ENCODE results near the gene STARD13. TPM values are rescaled to one million over a fixed set of nuclear protein-coding genes. Genes with fewer than 3 reads are reported as not detected.
A peak's percentile ranks its signal among the peaks of the same experiment; 100 is the strongest.

The STARD13 gene
- total RNA-seq, 1 experiment from 2014 or later, result 9.1 TPM

DNA sequence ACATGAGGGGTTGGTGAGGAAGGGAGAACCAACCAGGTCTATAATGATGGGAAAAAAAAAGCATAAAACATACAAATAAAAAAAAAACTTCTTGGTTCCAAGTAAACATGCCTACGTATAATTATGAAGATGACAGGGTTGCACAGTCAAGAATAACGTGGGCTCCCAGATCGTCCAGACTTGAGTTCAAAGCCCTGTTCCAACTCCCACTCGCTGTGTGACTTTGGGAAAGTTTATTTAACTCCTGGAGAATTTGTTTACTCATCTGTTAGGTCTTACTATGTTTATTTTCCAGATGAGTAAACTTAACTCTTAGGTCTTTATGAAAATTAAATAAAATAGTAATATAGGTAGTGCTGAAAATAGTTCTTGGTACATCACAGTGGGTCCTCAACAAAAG lies 13.8 kb downstream of the STARD13 start:
- no TSS peak for BruUV-seq (replicated peaks)
- peaks cover 28% of the 10 kb centered on the region for H3K4me1 Mint-ChIP-seq (ENCODE audit: low read depth, unreplicated experiment)
- no peak for DNase-seq

DNA sequence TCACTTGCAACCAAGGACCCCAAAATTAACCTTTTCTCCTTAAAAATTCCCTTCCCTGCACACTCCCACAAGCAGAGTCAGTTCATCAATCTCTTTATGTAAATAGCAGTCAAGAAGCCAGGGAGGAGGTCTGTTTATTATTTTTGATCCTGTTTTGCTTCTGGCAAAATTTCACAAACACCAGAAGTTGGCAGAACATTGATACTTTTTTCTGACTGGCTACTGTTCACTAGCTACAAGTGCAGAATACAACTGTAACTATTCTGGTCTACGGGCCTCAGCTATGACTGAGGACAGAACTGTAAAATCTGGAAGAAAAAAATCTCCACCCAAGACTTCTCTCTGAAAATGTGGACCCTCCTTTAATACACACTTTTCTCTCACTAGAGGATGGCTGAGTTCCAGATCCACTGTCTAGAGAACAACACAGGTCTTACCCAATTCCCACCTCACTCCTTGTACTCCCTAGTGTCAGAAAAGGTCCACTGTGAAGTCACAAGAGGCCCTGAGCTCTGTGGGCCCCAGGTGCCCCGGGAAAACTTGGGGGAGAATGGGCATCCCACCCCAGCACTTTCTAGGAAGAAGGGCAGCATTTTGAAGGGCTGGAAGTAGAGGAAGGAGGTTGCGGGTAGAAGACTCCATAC lies 14.5 kb downstream of the STARD13 start:
- peak overlapping the region; percentile 37 for H3K27ac Mint-ChIP-seq (ENCODE audit: unreplicated experiment)
- no peaks in the 10 kb centered on the region for H3K36me3 Mint-ChIP-seq (ENCODE audit: insufficient read depth, unreplicated experiment)
- DNase-seq, result no peak
- TF ChIP-seq, protein P1, sequence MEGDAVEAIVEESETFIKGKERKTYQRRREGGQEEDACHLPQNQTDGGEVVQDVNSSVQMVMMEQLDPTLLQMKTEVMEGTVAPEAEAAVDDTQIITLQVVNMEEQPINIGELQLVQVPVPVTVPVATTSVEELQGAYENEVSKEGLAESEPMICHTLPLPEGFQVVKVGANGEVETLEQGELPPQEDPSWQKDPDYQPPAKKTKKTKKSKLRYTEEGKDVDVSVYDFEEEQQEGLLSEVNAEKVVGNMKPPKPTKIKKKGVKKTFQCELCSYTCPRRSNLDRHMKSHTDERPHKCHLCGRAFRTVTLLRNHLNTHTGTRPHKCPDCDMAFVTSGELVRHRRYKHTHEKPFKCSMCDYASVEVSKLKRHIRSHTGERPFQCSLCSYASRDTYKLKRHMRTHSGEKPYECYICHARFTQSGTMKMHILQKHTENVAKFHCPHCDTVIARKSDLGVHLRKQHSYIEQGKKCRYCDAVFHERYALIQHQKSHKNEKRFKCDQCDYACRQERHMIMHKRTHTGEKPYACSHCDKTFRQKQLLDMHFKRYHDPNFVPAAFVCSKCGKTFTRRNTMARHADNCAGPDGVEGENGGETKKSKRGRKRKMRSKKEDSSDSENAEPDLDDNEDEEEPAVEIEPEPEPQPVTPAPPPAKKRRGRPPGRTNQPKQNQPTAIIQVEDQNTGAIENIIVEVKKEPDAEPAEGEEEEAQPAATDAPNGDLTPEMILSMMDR (IDR thresholded peaks at IDR 0.05; ENCODE audit: insufficient read depth in 1 of 2, low read depth in 1 of 2, low read length in 1 of 2, severe bottlenecking in 1 of 2, unreplicated experiment in 1 of 2), result no peak
- H3K36me3 ChIP-seq (ENCODE audit: control insufficient read depth, insufficient read depth, low read length), result no peaks in the 10 kb centered on the region; the same call in none of the 2 replicates
- H3K27me3 ChIP-seq (replicated peaks; ENCODE audit: control insufficient read depth, insufficient read depth, low read length), result no peaks in the 10 kb centered on the region
- H3K27me3 Mint-ChIP-seq (ENCODE audit: insufficient read depth, unreplicated experiment), result no peaks in the 10 kb centered on the region
- no TSS peak for BruUV-seq (replicated peaks)
- peaks cover 28% of the 10 kb centered on the region for H3K4me1 Mint-ChIP-seq (ENCODE audit: low read depth, unreplicated experiment)
- no peaks in the 10 kb centered on the region for H3K9me3 ChIP-seq
- H3K4me3 Mint-ChIP-seq (ENCODE audit: unreplicated experiment), result peak overlapping the region; percentile 20
- intact Hi-C loops (cut with micrococcal nuclease; ENCODE audit: unreplicated experiment), result no loop called here
- no peak overlapping the region for H3K4me3 ChIP-seq (ENCODE audit: low read depth, low read length)
- CTCF ChIA-PET, result interaction anchor here (1.5 kb wide), 1 partner anchor 43 kb away, joined by 4 read pairs; no protein-coding TSS in a partner anchor
- POLR2A ChIA-PET, result no interaction called here
- no peaks in the 10 kb centered on the region for H3K9me3 Mint-ChIP-seq (ENCODE audit: unreplicated experiment)
- peaks cover 38% of the 10 kb centered on the region for H3K4me1 ChIP-seq

More for the DNA sequence above, 13.8 kb downstream of the STARD13 start:
- CTCF ChIA-PET, result interaction anchor here (0.6 kb wide), 1 partner anchor 333 kb away, joined by 5 read pairs; no protein-coding TSS in a partner anchor
- Histone ChIP-seq H3K27me3 (replicated peaks; ENCODE audit: control insufficient read depth, insufficient read depth, low read length) (no peaks in the 10 kb centered on the region), H3K4me3 (ENCODE audit: low read depth, low read length) (no peak overlapping the region), H3K9me3 (no peaks in the 10 kb centered on the region), H3K4me1 (peaks cover 38% of the 10 kb centered on the region), H3K36me3 (ENCODE audit: control insufficient read depth, insufficient read depth, low read length) (no peaks in the 10 kb centered on the region; the same call in none of the 2 replicates)
- Mint-ChIP-seq H3K9me3 (ENCODE audit: unreplicated experiment) (no peaks in the 10 kb centered on the region), H3K36me3 (ENCODE audit: insufficient read depth, unreplicated experiment) (no peaks in the 10 kb centered on the region), H3K27ac (ENCODE audit: unreplicated experiment) (peak overlapping the region; percentile 37), H3K27me3 (ENCODE audit: insufficient read depth, unreplicated experiment) (no peaks in the 10 kb centered on the region), H3K4me3 (ENCODE audit: unreplicated experiment) (peak overlapping the region; percentile 20)
- TF ChIP-seq, protein P1 (IDR thresholded peaks at IDR 0.05; ENCODE audit: insufficient read depth in 1 of 2, low read depth in 1 of 2, low read length in 1 of 2, severe bottlenecking in 1 of 2, unreplicated experiment in 1 of 2), result no peak
- intact Hi-C loops (cut with micrococcal nuclease; ENCODE audit: unreplicated experiment), result no loop called here
- POLR2A ChIA-PET, result no interaction called here

DNA sequence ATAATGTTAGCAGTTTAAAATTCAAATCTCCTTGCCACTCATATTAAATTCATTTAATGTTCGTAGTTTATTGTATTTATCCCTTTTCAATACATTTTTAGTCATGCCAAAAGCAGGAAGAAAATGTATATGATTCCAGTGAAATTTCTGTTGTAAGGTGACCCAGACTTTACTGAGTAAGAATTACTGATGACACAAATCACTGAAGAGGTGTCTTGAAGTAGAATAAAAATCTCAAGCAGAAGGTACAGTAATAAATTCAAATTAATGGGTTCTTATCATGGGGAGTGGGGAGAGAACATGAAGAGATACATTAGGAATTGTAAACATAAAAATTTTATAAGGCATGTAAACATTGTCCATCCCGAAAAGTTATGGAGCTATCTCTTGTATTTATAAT lies 19.9 kb downstream of the STARD13 start:
- 0 out of 2 replicates have a peak, but pooled peaks cover 3% of the 10 kb centered on the region for H3K4me1 ChIP-seq
- TF ChIP-seq, protein P1 (IDR thresholded peaks at IDR 0.05; ENCODE audit: insufficient read depth in 1 of 2, low read depth in 1 of 2, low read length in 1 of 2, severe bottlenecking in 1 of 2, unreplicated experiment in 1 of 2), result no peak
- no TSS peak for BruUV-seq (replicated peaks)
- no peaks in the 10 kb centered on the region for H3K9me3 Mint-ChIP-seq (ENCODE audit: unreplicated experiment)
- no peak overlapping the region for H3K4me3 Mint-ChIP-seq (ENCODE audit: unreplicated experiment)
- intact Hi-C loops (cut with micrococcal nuclease; ENCODE audit: unreplicated experiment), result no loop called here
- H3K27ac Mint-ChIP-seq (ENCODE audit: unreplicated experiment), result no peak overlapping the region
- no peaks in the 10 kb centered on the region for H3K9me3 ChIP-seq
- POLR2A ChIA-PET, result no interaction called here
- CTCF ChIA-PET, result no interaction called here
- no peak for DNase-seq
- H3K27me3 ChIP-seq (replicated peaks; ENCODE audit: control insufficient read depth, insufficient read depth, low read length), result no peaks in the 10 kb centered on the region
- H3K36me3 ChIP-seq (ENCODE audit: control insufficient read depth, insufficient read depth, low read length), result no peaks in the 10 kb centered on the region
- H3K4me3 ChIP-seq (ENCODE audit: low read depth, low read length), result no peak overlapping the region
- H3K36me3 Mint-ChIP-seq (ENCODE audit: insufficient read depth, unreplicated experiment), result no peaks in the 10 kb centered on the region
- H3K4me1 Mint-ChIP-seq (ENCODE audit: low read depth, unreplicated experiment), result peaks cover 7% of the 10 kb centered on the region
- no peaks in the 10 kb centered on the region for H3K27me3 Mint-ChIP-seq (ENCODE audit: insufficient read depth, unreplicated experiment)

Data from Caco-2 (cell line).